K562 (cell line): ENCODE data around the gene LZTS3. TPM values are rescaled to one million over a fixed set of nuclear protein-coding genes. Genes with fewer than 3 reads are reported as not detected.

Source experiments
- ATAC-seq: fragments of 200-7000 bp; cut with Tn5 transposase; 3 replicates; pipeline ENCODE4 v1.9.1; 2020; ENCODE audit warnings: moderate library complexity
- BruUV-seq: library from RNA; stranded (reverse); fragments of 400-500 nt; replicated peaks from 2 replicates; lab custom pipeline; 2021; lab: Mats Ljungman, UMichigan
- CTCF ChIA-PET: fragments of 300-600 bp; formaldehyde crosslinking; extraction: SDS; loops from one replicate; lab custom pipeline; 2021; ENCODE audit warnings: low intra/inter-chr PET ratio; lab: Yijun Ruan, JAX
- POLR2A ChIA-PET: fragments of 300-600, 350-650 bp; sonication (Branson Sonifier 250); formaldehyde crosslinking; extraction: SDS; loops from one replicate; lab custom pipeline; 2021; ENCODE audit warnings: antibody characterized with exemption, inconsistent platforms; lab: Yijun Ruan, JAX
- DNase-seq, 4 experiments: peaks; one replicate each; pipeline versions ENCODE4 v3.0.0 to v3.0.0-alpha.2; 2011 to 2018; ENCODE audit warnings: low spot score in 3 of 4, mixed read lengths in 3 of 4; ENCODE audit errors: extremely low read depth in 1 of 4
- FAIRE-seq: peaks from 2 replicates; lab custom pipeline; 2011; peaks lifted over from hg19 to GRCh38; lab: Jason Lieb, UNC
- H2AFZ ChIP-seq: 2 replicates; pipeline ENCODE4 v1.6.0; 2011; ENCODE audit warnings: low read depth, low read length, control low read depth, inconsistent platforms
- H3K27ac ChIP-seq: fragments of 200-600 bp; 3 replicates; pipeline ENCODE4 v1.8.0; 2011; ENCODE audit warnings: low read depth, mild to moderate bottlenecking, control low read depth, inconsistent platforms, low read length, moderate library complexity, mixed read lengths; ENCODE audit errors: extremely low read depth
- H3K27me3 ChIP-seq, 2 experiments: fragments of 300-600 bp in 1 of 2; 2 replicates in 1 of 2; 3 replicates in 1 of 2; pipeline versions ENCODE4 v1.6.0 to v1.8.0; 2011; ENCODE audit warnings: inconsistent platforms in 2 of 2, low read length in 2 of 2, mild to moderate bottlenecking in 1 of 2, mixed read lengths in 1 of 2, moderate library complexity in 1 of 2; ENCODE audit not compliant: control insufficient read depth in 2 of 2, insufficient read depth in 2 of 2
- H3K36me3 ChIP-seq: fragments of 300-600 bp; 3 replicates; pipeline ENCODE4 v1.8.0; 2011; ENCODE audit warnings: mild to moderate bottlenecking, low read length, inconsistent platforms; ENCODE audit not compliant: control insufficient read depth, insufficient read depth
- H3K4me1 ChIP-seq, 2 experiments: fragments of 200-600 bp in 1 of 2; replicated peaks in 1 of 2; 2 replicates in 1 of 2; 3 replicates in 1 of 2; pipeline versions ENCODE4 v1.5.1 to v1.8.0; 2011; ENCODE audit warnings: inconsistent platforms in 2 of 2, low read length in 2 of 2, mild to moderate bottlenecking in 1 of 2, mixed read lengths in 1 of 2, moderate library complexity in 1 of 2; ENCODE audit not compliant: control insufficient read depth in 2 of 2, insufficient read depth in 2 of 2
- H3K4me2 ChIP-seq: 2 replicates; pipeline ENCODE4 v1.6.1; 2011; ENCODE audit warnings: low read length, control low read depth, inconsistent platforms, mixed read lengths; ENCODE audit not compliant: insufficient read depth
- H3K4me3 ChIP-seq: fragments of 200-600 bp; sonication (generic), shearing (Covaris generic); 2 replicates; pipeline ENCODE4 v1.5.1; 2016; ENCODE audit warnings: control low read depth, inconsistent platforms
- H3K79me2 ChIP-seq: fragments of 200-600 bp; 3 replicates; pipeline ENCODE4 v1.8.0; 2011; ENCODE audit warnings: low read length, inconsistent platforms; ENCODE audit not compliant: control insufficient read depth, insufficient read depth
- H3K9ac ChIP-seq, 2 experiments: 2 replicates each; pipeline versions ENCODE4 v1.6.0 to v1.6.1; 2011; ENCODE audit warnings: low read depth in 2 of 2, low read length in 2 of 2, control low read depth in 1 of 2, inconsistent platforms in 1 of 2, mild to moderate bottlenecking in 1 of 2, mixed read lengths in 1 of 2; ENCODE audit not compliant: insufficient read depth in 1 of 2
- H3K9me1 ChIP-seq: one replicate; pipeline ENCODE4 v1.6.0; 2011; ENCODE audit warnings: inconsistent platforms, mild to moderate bottlenecking, low read length, moderate library complexity; ENCODE audit not compliant: control insufficient read depth, insufficient read depth
- H3K9me3 ChIP-seq: replicated peaks from 2 replicates; pipeline ENCODE4 v1.5.1; 2011; ENCODE audit warnings: low read depth, low read length, inconsistent platforms; ENCODE audit not compliant: control insufficient read depth, insufficient read depth
- H4K20me1 ChIP-seq: replicated peaks from 2 replicates; pipeline ENCODE4 v1.6.1; 2011; ENCODE audit warnings: low read length, inconsistent platforms, mixed read lengths; ENCODE audit not compliant: control insufficient read depth, insufficient read depth
- BRD4 ChIP-seq: fragments of 200-600 bp; sonication (generic); IDR thresholded peaks from 2 replicates; pipeline ENCODE4 v1.6.1; 2017; ENCODE audit warnings: inconsistent platforms
- LCOR ChIP-seq: sonication (generic); formaldehyde crosslinking; IDR thresholded peaks from 2 replicates; pipeline ENCODE4 v1.8.0; 2022; ENCODE audit warnings: mild to moderate bottlenecking, missing genetic modification reagents
- MEF2A ChIP-seq: IDR thresholded peaks from 2 replicates; pipeline ENCODE4 v1.6.1; 2011; ENCODE audit warnings: low read depth, mild to moderate bottlenecking, low read length, moderate library complexity; ENCODE audit not compliant: control insufficient read depth
- NCOA6 ChIP-seq: fragments of 450-650 bp; IDR thresholded peaks from 2 replicates; pipeline ENCODE4 v1.6.1; 2017; ENCODE audit warnings: mild to moderate bottlenecking
- NR2C2 ChIP-seq, 2 experiments: fragments of 200-800 bp in 1 of 2; sonication (Bioruptor generic) in 1 of 2; sonication (generic) in 1 of 2; formaldehyde crosslinking in 1 of 2; IDR thresholded peaks; 2 replicates each; pipeline versions ENCODE4 v1.6.1 to v1.8.0; 2016 to 2022; ENCODE audit warnings: mild to moderate bottlenecking in 1 of 2, missing compliant biosample characterization in 1 of 2, missing genetic modification characterization in 1 of 2, missing genetic modification reagents in 1 of 2
- NUFIP1 ChIP-seq: fragments of 450-650 bp; IDR thresholded peaks from 2 replicates; pipeline ENCODE4 v1.6.1; 2018; ENCODE audit not compliant: partially characterized antibody
- PPARD ChIP-seq: fragments of 250-450 bp; sonication (Bioruptor Pico); IDR thresholded peaks from 2 replicates; pipeline ENCODE4 v1.8.0; 2022; ENCODE audit warnings: inconsistent platforms, mild to moderate bottlenecking, moderate library complexity
- PTRF ChIP-seq: fragments of 450-650 bp; IDR thresholded peaks from 2 replicates; pipeline ENCODE4 v1.6.1; 2016; ENCODE audit warnings: mild to moderate bottlenecking, missing genetic modification characterization, missing compliant biosample characterization
- TCFL5 ChIP-seq: fragments of 250-450 bp; sonication (Bioruptor Pico); conservative IDR thresholded peaks from 2 replicates; pipeline ENCODE4 v1.6.1; 2021; ENCODE audit warnings: mild to moderate bottlenecking, moderate library complexity, matching md5 sums
- ZBTB17 ChIP-seq: fragments of 450-650 bp; formaldehyde crosslinking; IDR thresholded peaks from 2 replicates; pipeline ENCODE4 v1.4.0; 2020; ENCODE audit warnings: mild to moderate bottlenecking
- ZNF717 ChIP-seq: fragments of 250-450 bp; sonication (Bioruptor Pico); IDR thresholded peaks from 2 replicates; pipeline ENCODE4 v1.5.0; 2021
- WGBS: fragments of 100-300 bp; shearing (Covaris generic); methylation state at CpG from one replicate; pipeline ENCODE4 v1.1.6; 2016; ENCODE audit warnings: low coverage, mixed read lengths; ENCODE audit not compliant: insufficient coverage; ENCODE audit errors: missing lambda C conversion rate; 5-methylcytosine and 5-hydroxymethylcytosine counted together
- in situ Hi-C: fragments of 300-500 bp; cut with MboI; formaldehyde crosslinking; loops from 4 replicates; pipeline ENCODE4 v1.15.0; 2018; ENCODE audit warnings: inconsistent platforms, mixed read lengths
- intact Hi-C: fragments of 100-400 bp; cut with micrococcal nuclease; formaldehyde crosslinking; loops from 2 replicates; pipeline ENCODE4 v1.14.2; 2022
- polyA plus RNA-seq, 8 experiments: library from polyadenylated mRNA; depleted of rRNA in 4 of 8; stranded (reverse) in 5 of 8; unstranded in 3 of 8; fragments of >200 nt; fragmentation: Nextera tagmentation in 2 of 8; fragmentation: Illumina TruSeq in 1 of 8; extraction: Ambion mirVana in 2 of 8; extraction: Trizol in 1 of 8; gene quantifications; 2 replicates each; pipeline versions ENCODE4 v1.2.1 to v1.2.3, GENCODE V29; 2011 to 2014; ENCODE audit warnings: inconsistent platforms in 1 of 8, missing spikeins in 1 of 8
- total RNA-seq, 7 experiments: library from RNA; depleted of rRNA in 6 of 7; stranded (reverse); fragments of >200 nt in 6 of 7; fragmentation: Illumina TruSeq in 2 of 7; extraction: Trizol in 2 of 7; gene quantifications; 2 replicates each; pipeline versions ENCODE4 v1.2.1 to v1.2.3, GENCODE V29; 2011 to 2021; ENCODE audit warnings: low replicate concordance in 1 of 7
- TF ChIP-seq, protein P1 (sequence below), 2 experiments: fragments of 150-350 bp in 1 of 2; IDR thresholded peaks; 2 replicates each; pipeline ENCODE4 v1.6.1; 2012 to 2016; ENCODE audit warnings: low read depth in 2 of 2, low read length in 2 of 2, mild to moderate bottlenecking in 1 of 2, moderate library complexity in 1 of 2
- TF ChIP-seq, protein P2 (sequence below): fragments of 450-650 bp; IDR thresholded peaks from 2 replicates; pipeline ENCODE4 v1.6.1; 2014; ENCODE audit warnings: low read depth, mild to moderate bottlenecking, moderate library complexity, borderline replicate concordance

Gene LZTS3
- total and polyA plus RNA-seq, 9 of the 15 experiments (the other 6 are each of a cell fraction or from before 2014, with no cell fraction given), result 0.07 to 2.9 (median 2.0) TPM

DNA sequence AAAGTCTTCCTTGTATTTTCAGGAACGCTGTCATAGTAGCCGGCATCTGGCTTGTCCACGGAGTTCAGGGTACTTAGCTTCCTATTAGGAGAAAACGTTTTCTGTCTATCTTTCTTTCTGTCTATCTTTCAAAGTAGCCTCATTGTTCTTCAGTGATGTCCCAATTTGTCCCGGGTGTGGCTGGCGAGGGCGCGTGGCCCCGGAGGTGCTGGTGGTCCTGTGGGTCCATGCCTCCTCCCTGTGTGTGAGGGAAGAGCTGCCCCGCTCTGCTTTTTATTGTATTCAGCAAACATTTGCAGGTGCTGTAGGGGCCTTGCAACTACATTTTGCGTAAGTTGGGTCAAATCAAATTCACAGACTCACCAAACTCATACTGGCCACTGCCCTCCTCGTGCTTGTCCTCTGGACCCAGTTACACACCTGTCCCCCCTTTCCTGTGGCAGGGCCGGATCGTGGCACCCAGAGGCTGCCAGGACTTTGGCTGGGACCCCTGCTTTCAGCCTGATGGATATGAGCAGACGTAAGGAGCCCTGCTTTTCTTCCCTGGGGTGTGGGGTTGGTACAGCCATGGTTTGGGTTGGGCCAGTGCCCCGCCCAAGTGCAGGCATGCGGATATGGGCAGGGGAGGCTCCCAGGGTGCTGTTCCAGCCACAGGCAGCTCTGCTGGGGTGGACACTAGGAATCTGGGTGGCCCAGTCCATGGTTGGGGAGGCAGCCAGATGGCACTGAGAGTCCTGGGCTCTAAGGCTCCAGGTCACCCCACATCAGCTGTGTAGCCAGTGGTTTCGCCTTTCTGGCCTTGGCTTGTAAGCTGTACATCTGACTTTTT is 48.3 kb upstream of the LZTS3 start:
- Histone ChIP-seq H3K36me3 (peaks cover 49% of the 10 kb centered on the region; the same call in 2 of the 3 replicates), H2AFZ (no peak overlapping the region), H3K4me2 (no peak overlapping the region), H3K4me3 (no peak overlapping the region), H3K27ac (no peak overlapping the region), H3K9ac (no peak overlapping the region), H3K4me1 (peaks cover 6 to 19% of the 10 kb centered on the region in 2 experiments; a peak in 4 of 5 replicates), H3K27me3 (no peaks in the 10 kb centered on the region), H3K79me2 (no peaks in the 10 kb centered on the region), H3K9me1 (no peaks in the 10 kb centered on the region), H4K20me1 (no peaks in the 10 kb centered on the region), H3K9me3 (no peaks in the 10 kb centered on the region)
- no TSS peak for BruUV-seq
- DNase-seq (no peak), FAIRE-seq (no peak), ATAC-seq (no peak)
- in situ Hi-C loops (no loop called here), intact Hi-C loops (no loop called here)
- WGBS, result 80% methylated on average over 12 of the region's 18 CpGs
- ChIA-PET CTCF (no interaction called here), POLR2A (no interaction called here)
- no peak for TF ChIP-seq NCOA6
- TF ChIP-seq NR2C2 (CRISPR knock-in tag; IDR thresholded peaks at IDR 0.05), result no peak
- TF ChIP-seq NR2C2 (tag; IDR thresholded peaks at IDR 0.05), result no peak
- no peak for TF ChIP-seq ZNF717 (CRISPR knock-in tag)
- no peak for TF ChIP-seq BRD4
- TF ChIP-seq MEF2A, result no peak
- no peak for TF ChIP-seq ZBTB17 (CRISPR knock-in tag)
- TF ChIP-seq, protein P1, sequence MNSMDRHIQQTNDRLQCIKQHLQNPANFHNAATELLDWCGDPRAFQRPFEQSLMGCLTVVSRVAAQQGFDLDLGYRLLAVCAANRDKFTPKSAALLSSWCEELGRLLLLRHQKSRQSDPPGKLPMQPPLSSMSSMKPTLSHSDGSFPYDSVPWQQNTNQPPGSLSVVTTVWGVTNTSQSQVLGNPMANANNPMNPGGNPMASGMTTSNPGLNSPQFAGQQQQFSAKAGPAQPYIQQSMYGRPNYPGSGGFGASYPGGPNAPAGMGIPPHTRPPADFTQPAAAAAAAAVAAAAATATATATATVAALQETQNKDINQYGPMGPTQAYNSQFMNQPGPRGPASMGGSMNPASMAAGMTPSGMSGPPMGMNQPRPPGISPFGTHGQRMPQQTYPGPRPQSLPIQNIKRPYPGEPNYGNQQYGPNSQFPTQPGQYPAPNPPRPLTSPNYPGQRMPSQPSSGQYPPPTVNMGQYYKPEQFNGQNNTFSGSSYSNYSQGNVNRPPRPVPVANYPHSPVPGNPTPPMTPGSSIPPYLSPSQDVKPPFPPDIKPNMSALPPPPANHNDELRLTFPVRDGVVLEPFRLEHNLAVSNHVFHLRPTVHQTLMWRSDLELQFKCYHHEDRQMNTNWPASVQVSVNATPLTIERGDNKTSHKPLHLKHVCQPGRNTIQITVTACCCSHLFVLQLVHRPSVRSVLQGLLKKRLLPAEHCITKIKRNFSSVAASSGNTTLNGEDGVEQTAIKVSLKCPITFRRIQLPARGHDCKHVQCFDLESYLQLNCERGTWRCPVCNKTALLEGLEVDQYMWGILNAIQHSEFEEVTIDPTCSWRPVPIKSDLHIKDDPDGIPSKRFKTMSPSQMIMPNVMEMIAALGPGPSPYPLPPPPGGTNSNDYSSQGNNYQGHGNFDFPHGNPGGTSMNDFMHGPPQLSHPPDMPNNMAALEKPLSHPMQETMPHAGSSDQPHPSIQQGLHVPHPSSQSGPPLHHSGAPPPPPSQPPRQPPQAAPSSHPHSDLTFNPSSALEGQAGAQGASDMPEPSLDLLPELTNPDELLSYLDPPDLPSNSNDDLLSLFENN (IDR thresholded peaks at IDR 0.05; ENCODE audit: low read depth in 2 of 2, low read length in 2 of 2), result no peak
- TF ChIP-seq PTRF (tag), result no peak
- TF ChIP-seq, protein P2, sequence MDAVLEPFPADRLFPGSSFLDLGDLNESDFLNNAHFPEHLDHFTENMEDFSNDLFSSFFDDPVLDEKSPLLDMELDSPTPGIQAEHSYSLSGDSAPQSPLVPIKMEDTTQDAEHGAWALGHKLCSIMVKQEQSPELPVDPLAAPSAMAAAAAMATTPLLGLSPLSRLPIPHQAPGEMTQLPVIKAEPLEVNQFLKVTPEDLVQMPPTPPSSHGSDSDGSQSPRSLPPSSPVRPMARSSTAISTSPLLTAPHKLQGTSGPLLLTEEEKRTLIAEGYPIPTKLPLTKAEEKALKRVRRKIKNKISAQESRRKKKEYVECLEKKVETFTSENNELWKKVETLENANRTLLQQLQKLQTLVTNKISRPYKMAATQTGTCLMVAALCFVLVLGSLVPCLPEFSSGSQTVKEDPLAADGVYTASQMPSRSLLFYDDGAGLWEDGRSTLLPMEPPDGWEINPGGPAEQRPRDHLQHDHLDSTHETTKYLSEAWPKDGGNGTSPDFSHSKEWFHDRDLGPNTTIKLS, result no peak
- TF ChIP-seq NUFIP1, result no peak
- TF ChIP-seq PPARD, result no peak
- no peak for TF ChIP-seq TCFL5 (CRISPR knock-in tag)
- TF ChIP-seq LCOR (CRISPR knock-in tag), result no peak
